Mucosa of descending colon (tissue), 3 donors: ENCODE data around the gene HES4. TPM values are rescaled to one million over a fixed set of nuclear protein-coding genes. Genes with fewer than 3 reads are reported as not detected.
A peak's percentile ranks its signal among the peaks of the same experiment; 100 is the strongest.
"Not testable (repeated sequence)": the region's sequence is repeated elsewhere in the genome, so short reads cannot be mapped to it uniquely, and the experiment has no call there.

Experiments used
- ATAC-seq: fragments of 200-7000 bp; cut with Tn5 transposase; one replicate; pipeline ENCODE4 v1.9.1; 2020; ENCODE audit warnings: mild to moderate bottlenecking, moderate library complexity
- DNase-seq, 3 donors: peaks; one replicate each; pipeline ENCODE4 v3.0.0-alpha.2; 2020
- H3K36me3 ChIP-seq: fragments of 200-600 bp; one replicate; pipeline ENCODE4 v1.8.0; 2021; ENCODE audit warnings: low read depth, mild to moderate bottlenecking
- H3K4me1 ChIP-seq: fragments of 200-600 bp; one replicate; pipeline ENCODE4 v1.8.0; 2021; ENCODE audit warnings: low read depth, mild to moderate bottlenecking
- H3K4me3 ChIP-seq: fragments of 200-600 bp; one replicate; pipeline ENCODE4 v1.8.0; 2021; ENCODE audit warnings: mild to moderate bottlenecking
- H3K9me3 ChIP-seq: fragments of 200-600 bp; one replicate; pipeline ENCODE4 v1.8.0; 2021; ENCODE audit warnings: mild to moderate bottlenecking
- intact Hi-C, 2 donors: fragments of 100-400 bp; cut with DNase I in 1 of 2; cut with micrococcal nuclease in 1 of 2; formaldehyde crosslinking; loops; one replicate each; pipeline versions ENCODE4 v1.11.0 to v1.11.1; 2022; cut with DNase I, micrococcal nuclease
- total RNA-seq, 3 donors: library from RNA; stranded (reverse); fragmentation: NEBNext Ultra II Directional in 2 of 3; extraction: Animal tissue kit (Norgen Biotek cat#: 25700) in 2 of 3; gene quantifications; one replicate each; pipeline versions ENCODE4 v1.2.1 to v1.2.4, GENCODE V29; 2021 to 2023
- TF ChIP-seq, protein P1 (sequence below): fragments of 200-600 bp; IDR thresholded peaks from one replicate; pipeline ENCODE4 v1.8.0; 2022; ENCODE audit warnings: antibody characterized with exemption, mild to moderate bottlenecking
- donor health status: DM: no; HTN: no; CAD: no; lungs with moderate emphysema.
- donor health status: DM: no; HTN: no; CAD: no.
- donor health status: DM: no; HTN: yes; CAD: no.

Gene HES4
- total RNA-seq, 3 donors from 2014 or later, result 10.3 to 22.7 (median 21.1) TPM

DNA sequence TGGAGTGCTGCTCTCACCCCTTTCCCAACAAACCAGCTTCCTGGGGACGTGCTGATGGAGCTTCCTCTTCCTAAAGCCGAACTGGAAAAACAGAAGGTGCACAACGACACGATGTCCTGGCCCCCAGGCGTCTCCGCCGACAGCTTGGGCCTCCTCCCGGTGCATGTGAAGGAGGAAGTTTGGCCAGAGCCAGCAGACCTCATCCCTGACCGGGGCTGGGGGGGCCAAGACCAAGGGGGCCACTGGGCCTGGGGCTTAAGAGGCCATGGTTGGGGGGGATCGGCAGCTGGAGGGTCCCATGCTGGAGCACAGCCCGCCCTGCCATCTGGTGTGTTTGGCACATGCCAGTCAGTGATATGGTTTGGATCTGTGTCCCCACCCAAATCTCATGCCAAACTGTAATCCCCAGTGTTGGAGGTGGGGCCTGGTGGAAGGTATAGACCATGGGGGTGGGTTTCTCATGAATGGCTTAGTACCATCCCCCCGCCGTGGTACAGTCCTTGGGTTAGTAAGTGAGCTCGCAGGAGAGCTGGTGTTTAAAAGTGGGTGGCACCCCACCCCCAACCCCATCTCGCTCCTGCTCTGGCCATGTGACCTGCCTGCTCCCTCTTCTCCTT is 6.4 kb downstream of the HES4 start:
- Histone ChIP-seq H3K9me3 (peaks cover 6% of the 10 kb centered on the region), H3K4me1 (peaks cover 4% of the 10 kb centered on the region), H3K4me3 (no peak overlapping the region), H3K36me3 (no peaks in the 10 kb centered on the region)
- ATAC-seq (no peak), DNase-seq (peak in 1 of 3 donors; percentile 40)
- TF ChIP-seq, protein P1, sequence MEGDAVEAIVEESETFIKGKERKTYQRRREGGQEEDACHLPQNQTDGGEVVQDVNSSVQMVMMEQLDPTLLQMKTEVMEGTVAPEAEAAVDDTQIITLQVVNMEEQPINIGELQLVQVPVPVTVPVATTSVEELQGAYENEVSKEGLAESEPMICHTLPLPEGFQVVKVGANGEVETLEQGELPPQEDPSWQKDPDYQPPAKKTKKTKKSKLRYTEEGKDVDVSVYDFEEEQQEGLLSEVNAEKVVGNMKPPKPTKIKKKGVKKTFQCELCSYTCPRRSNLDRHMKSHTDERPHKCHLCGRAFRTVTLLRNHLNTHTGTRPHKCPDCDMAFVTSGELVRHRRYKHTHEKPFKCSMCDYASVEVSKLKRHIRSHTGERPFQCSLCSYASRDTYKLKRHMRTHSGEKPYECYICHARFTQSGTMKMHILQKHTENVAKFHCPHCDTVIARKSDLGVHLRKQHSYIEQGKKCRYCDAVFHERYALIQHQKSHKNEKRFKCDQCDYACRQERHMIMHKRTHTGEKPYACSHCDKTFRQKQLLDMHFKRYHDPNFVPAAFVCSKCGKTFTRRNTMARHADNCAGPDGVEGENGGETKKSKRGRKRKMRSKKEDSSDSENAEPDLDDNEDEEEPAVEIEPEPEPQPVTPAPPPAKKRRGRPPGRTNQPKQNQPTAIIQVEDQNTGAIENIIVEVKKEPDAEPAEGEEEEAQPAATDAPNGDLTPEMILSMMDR, result no peak
- intact Hi-C loops, result no loop called here

DNA sequence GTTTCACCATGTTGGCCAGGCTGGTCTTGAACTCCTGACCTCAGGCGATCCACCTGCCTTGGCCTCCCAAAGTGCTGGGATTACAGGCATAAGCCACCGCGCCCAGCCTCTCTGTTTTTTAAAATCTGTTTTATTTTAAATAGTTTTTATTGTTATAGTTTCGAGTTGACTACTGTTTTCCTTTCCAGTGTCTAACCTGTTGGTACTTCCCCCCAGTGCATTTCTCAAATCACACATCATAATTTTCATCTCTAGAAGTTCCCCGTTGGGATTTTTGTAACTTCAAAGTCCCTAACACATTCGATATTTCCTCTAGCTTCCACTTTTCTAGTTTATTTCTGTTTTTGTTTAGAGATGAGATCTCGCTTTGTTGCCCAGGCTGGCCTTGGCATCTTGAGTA is 7.5 kb downstream of the HES4 start:
- no peak for ATAC-seq
- H3K9me3 ChIP-seq, result peaks cover 6% of the 10 kb centered on the region
- DNase-seq, result no peak
- no peak overlapping the region for H3K4me3 ChIP-seq
- intact Hi-C loops, result no loop called here
- no peaks in the 10 kb centered on the region for H3K4me1 ChIP-seq
- TF ChIP-seq, protein P1, result no peak
- no peaks in the 10 kb centered on the region for H3K36me3 ChIP-seq

DNA sequence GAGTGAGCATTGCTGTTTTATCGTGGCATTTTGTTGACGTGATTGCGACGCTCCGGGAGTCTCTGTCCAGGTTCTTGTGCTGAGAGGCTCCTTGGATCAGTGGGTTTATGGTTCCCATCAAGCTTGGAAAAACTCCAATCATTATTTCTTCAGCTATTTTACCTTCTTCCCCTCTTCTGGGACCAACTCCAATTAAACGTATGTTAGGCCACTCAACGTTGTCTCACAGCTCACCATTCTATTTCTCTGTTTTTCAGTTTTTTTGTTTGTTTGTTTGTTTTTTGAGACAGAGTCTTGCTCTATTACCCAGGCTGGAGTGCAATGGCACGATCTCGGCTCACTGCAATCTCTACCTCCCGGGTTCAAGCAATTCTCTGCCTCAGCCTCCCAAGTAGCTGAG is 8.0 kb downstream of the HES4 start:
- intact Hi-C loops, result no loop called here
- H3K4me1 ChIP-seq, result no peaks in the 10 kb centered on the region
- H3K4me3 ChIP-seq, result no peak overlapping the region
- ATAC-seq, result no peak
- no peak for DNase-seq
- peaks cover 6% of the 10 kb centered on the region for H3K9me3 ChIP-seq
- TF ChIP-seq, protein P1, result no peak
- no peaks in the 10 kb centered on the region for H3K36me3 ChIP-seq

DNA sequence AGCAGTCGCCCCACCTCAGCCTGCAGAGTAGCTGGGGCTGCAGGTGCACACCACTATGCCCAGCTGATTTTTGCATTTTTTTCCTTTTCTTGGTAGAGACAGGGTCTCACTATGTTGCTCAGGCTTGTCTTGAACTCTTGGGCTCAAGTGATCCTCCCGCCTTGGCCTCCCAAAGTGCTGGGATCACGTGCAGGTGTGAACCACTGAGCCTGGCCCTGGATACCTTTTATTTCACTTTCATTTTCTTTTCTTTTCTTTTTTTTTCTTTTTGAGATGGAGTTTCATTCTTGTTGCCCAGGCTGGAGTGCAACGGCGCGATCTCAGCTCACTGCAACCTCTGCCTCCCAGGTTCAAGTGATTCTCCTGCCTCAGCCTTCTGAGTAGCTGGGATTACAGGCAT is 8.6 kb downstream of the HES4 start:
- H3K9me3 ChIP-seq, H3K4me1 ChIP-seq, intact Hi-C loops, DNase-seq, H3K4me3 ChIP-seq, H3K36me3 ChIP-seq, ATAC-seq: not testable (repeated sequence)

- not testable (repeated sequence) for H3K36me3 ChIP-seq, H3K9me3 ChIP-seq, ATAC-seq, H3K4me1 ChIP-seq, DNase-seq, H3K4me3 ChIP-seq
- intact Hi-C loops, result loop anchor here (5.0 to 10.0 kb wide), 2 partner anchors 74 to 77 kb away; no protein-coding TSS in a partner anchor
Measured at GRCh38 chr1:988061-988460, 11.8 kb downstream of the HES4 start.

- ATAC-seq (no peak), DNase-seq (no peak)
- H3K9me3 ChIP-seq, result no peaks in the 10 kb centered on the region
- H3K4me1 ChIP-seq, result no peaks in the 10 kb centered on the region
- no peak overlapping the region for H3K4me3 ChIP-seq
- no peaks in the 10 kb centered on the region for H3K36me3 ChIP-seq
- TF ChIP-seq, protein P1, result no peak
- intact Hi-C loops, result loop anchor here (5.0 to 10.0 kb wide), 2 partner anchors 77 to 80 kb away; no protein-coding TSS in a partner anchor
Measured at GRCh38 chr1:985126-985525, 14.8 kb downstream of the HES4 start.

GRCh38 chr1:984476-984814 is 15.5 kb downstream of the HES4 start:
- intact Hi-C loops, result loop anchor here in 1 of 2 donors (10.0 kb wide), 1 partner anchor 80 kb away; no protein-coding TSS in a partner anchor
- Histone ChIP-seq H3K36me3 (no peaks in the 10 kb centered on the region), H3K4me3 (no peak overlapping the region), H3K9me3 (no peaks in the 10 kb centered on the region), H3K4me1 (no peaks in the 10 kb centered on the region)
- DNase-seq (no peak), ATAC-seq (no peak)
- TF ChIP-seq, protein P1, result no peak
